C4-2B (cell line): ENCODE results near the gene CKS2.
"Not testable (repeated sequence)": the region's sequence is repeated elsewhere in the genome, so short reads cannot be mapped to it uniquely, and the experiment has no call there.

ENCODE experiments used
- H3K27ac ChIP-seq: fragments of 450-650 bp; 2 replicates; pipeline ENCODE4 v1.5.1; 2017
- CTCF ChIP-seq: fragments of 450-650 bp; conservative IDR thresholded peaks from 2 replicates; pipeline ENCODE4 v1.5.1; 2017; ENCODE audit warnings: mild to moderate bottlenecking
- ZFX ChIP-seq: fragments of 450-650 bp; IDR thresholded peaks from 2 replicates; pipeline ENCODE4 v1.6.1; 2017

CKS2 gene

GRCh38 chr9:89278997-89279739 is 31.8 kb upstream of the CKS2 start:
- peak; percentile 89 for TF ChIP-seq CTCF
- no peak for TF ChIP-seq ZFX

GRCh38 chr9:89281106-89281505 is 29.9 kb upstream of the CKS2 start:
- no peak for TF ChIP-seq ZFX
- H3K27ac ChIP-seq = no peak overlapping the region

More at GRCh38 chr9:89278997-89279739, 31.8 kb upstream of the CKS2 start:
- no peak overlapping the region for H3K27ac ChIP-seq

GRCh38 chr9:89282248-89282968 is 28.6 kb upstream of the CKS2 start:
- H3K27ac ChIP-seq = not testable (repeated sequence)

- H3K27ac ChIP-seq = no peak overlapping the region
- TF ChIP-seq ZFX (no peak), CTCF (no peak)
Observed at GRCh38 chr9:89284076-89284475, 26.9 kb upstream of the CKS2 start.

- H3K27ac ChIP-seq = no peak overlapping the region
- no peak for TF ChIP-seq CTCF
- TF ChIP-seq ZFX = no peak
Observed at GRCh38 chr9:89291741-89292140, 19.3 kb upstream of the CKS2 start.

GRCh38 chr9:89293014-89293413 is 18.0 kb upstream of the CKS2 start:
- TF ChIP-seq ZFX = no peak
- no peak for TF ChIP-seq CTCF
- H3K27ac ChIP-seq = no peak overlapping the region

- no peak for TF ChIP-seq CTCF
- no peak for TF ChIP-seq ZFX
- H3K27ac ChIP-seq = no peak overlapping the region
Observed at GRCh38 chr9:89295400-89295799, 15.6 kb upstream of the CKS2 start.

- H3K27ac ChIP-seq = not testable (repeated sequence)
Observed at GRCh38 chr9:89301996-89302395, 9.0 kb upstream of the CKS2 start.
